GM20000 (cell line): ENCODE data around the gene PHACTR1.
A peak's percentile ranks its signal among the peaks of the same experiment; 100 is the strongest.

Experiments used
- DNase-seq: peaks from one replicate; pipeline ENCODE4 v3.0.0; 2012; ENCODE audit warnings: low spot score
- TF ChIP-seq, protein P1 (sequence below): IDR thresholded peaks from 2 replicates; pipeline ENCODE4 v1.5.1; 2012; ENCODE audit warnings: mild to moderate bottlenecking, control low read depth; ENCODE audit errors: extremely low read depth, missing control alignments

The PHACTR1 gene

DNA sequence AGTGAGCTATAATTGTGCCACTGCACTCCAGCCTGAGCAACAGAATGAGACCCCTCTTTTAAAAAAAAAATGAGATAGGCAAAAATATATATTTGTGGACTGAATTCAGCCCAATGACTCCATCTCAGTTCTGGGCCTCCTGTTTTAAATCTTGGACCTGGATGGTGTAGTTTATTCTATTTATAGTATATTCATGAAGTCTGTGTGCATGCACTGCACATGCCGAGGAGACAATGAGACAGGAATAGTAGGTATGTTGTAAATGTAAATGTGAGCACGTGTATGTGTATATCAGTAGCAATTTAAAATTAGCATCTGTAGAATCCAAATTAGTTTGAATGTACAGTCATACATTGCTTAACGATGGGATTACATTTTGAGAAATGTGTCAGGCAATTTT, 520.8 kb downstream of the PHACTR1 start:
- TF ChIP-seq, protein P1, sequence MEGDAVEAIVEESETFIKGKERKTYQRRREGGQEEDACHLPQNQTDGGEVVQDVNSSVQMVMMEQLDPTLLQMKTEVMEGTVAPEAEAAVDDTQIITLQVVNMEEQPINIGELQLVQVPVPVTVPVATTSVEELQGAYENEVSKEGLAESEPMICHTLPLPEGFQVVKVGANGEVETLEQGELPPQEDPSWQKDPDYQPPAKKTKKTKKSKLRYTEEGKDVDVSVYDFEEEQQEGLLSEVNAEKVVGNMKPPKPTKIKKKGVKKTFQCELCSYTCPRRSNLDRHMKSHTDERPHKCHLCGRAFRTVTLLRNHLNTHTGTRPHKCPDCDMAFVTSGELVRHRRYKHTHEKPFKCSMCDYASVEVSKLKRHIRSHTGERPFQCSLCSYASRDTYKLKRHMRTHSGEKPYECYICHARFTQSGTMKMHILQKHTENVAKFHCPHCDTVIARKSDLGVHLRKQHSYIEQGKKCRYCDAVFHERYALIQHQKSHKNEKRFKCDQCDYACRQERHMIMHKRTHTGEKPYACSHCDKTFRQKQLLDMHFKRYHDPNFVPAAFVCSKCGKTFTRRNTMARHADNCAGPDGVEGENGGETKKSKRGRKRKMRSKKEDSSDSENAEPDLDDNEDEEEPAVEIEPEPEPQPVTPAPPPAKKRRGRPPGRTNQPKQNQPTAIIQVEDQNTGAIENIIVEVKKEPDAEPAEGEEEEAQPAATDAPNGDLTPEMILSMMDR: no peak
- no peak for DNase-seq

- DNase-seq: no peak
- TF ChIP-seq, protein P1: no peak
Observed at GRCh38 chr6:13238017-13238416, 521.5 kb downstream of the PHACTR1 start.

DNA sequence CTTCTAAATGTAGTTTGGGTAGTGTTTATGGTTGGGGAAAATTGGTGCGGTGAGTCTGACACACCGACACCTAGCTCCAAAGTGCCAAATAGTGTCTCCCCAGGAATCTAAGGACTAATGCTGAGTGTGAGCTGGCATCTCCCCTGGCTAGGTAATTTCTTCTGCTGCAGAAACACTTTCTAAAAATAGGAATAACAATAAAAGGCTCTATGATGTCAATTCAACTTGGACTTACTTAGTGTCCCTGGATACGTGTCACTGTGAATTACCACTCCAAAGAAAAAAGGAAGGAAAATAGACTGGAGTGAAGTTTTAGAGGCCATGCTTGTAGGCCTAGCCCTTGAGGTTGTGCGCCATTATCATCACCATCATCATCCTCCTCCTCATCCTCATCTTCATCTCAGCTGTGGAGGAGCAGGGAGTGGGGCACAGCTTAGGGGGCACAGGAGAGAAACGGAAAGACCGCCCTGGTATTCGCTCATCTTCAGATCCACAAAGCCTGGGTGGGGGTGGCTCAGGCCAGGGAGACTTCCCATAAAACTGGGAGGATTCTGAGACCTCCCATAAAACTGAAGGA, 522.2 kb downstream of the PHACTR1 start:
- TF ChIP-seq, protein P1: no peak
- DNase-seq: no peak

DNA sequence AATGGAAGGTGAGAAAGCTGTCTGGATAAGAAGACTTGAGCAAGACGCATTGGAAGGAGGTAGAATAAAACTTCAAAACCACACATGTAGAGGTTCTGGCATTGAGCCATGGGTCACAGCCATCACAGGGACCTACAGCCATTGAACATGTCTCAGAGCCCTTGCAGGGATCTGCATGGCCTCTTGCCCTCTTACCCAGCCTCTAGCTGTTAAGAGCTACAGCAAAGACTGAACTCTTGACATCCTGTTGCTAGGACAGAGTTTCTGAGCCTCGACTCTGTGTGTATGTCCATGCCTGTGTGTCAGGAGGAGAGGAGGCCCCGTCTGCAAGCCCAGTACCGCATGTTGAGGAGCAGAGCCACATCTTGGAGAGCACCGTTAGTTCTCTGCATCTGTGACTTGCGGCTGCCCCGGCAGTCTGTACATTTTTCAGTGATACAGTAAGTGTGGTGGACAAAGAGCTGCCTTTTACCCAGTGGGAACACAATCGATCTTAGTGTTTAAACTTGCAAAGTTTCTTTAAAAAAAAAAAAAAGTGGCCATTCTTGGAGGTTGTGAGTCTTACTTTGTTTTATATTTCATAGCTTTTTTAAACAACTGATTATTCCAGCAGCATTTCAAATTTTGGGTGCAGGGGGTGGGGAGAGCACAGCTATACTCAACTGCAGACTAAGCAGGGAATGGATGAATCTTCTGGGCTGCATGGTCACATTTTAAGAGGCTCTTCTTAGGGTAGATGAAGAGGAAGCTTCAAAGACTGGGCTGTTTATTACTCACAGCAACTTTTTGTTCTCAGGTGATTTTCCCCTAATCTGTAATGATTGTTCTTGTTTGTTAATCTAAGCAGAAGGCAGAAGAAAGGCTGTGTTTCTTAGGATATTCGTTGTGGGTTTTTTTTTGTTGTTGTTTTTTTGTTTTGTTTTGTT, 523.2 kb downstream of the PHACTR1 start:
- DNase-seq: no peak
- TF ChIP-seq, protein P1: no peak

DNA sequence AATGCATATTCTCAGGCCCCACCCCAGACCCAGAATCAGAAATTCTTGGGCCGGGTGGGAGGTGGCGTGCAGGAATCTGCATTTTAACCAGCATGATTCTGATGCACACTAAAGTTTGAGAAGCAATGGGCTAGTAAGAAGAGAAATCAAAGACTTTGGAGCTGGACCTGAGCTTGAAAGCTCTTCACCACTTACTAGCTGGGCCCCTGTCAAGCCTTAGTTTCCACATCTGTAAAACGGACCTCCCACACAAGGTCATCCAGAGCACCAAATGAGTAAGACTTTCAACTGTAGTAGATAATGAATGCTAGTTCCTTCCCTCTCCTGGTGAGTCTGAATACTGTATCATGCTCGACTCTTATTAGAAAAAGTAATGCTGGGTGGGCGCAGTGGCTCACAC, 524.8 kb downstream of the PHACTR1 start:
- DNase-seq: peak; percentile 21
- TF ChIP-seq, protein P1: no peak

DNA sequence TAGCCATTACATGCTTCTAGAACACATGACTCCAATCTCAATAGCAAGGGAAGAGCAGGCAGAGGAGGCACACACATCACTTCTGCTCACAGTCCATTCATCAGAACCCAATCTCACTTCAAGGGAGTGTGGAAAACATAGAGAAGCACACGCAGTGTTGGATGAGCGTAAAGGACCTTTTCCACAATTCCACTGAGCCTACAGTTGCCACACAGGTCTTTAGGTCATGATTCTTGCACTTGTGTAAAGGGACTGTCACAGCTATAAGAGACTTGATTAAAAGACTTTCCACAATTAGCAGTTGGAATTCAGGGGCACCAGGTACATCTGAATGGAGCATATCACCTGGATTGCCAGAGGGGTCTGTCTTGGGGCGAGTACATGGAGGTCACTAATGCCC, 525.6 kb downstream of the PHACTR1 start:
- TF ChIP-seq, protein P1: no peak
- DNase-seq: no peak

- DNase-seq: no peak
- TF ChIP-seq, protein P1: no peak
Observed at GRCh38 chr6:13242590-13242989, 526.0 kb downstream of the PHACTR1 start.
